Measurements from ENCODE around the gene CPA1.

Gene CPA1

GRCh38 chr7:130367836-130368746 lies 12.2 kb upstream of the CPA1 start:
- H3F3A ChIP-seq (ENCODE audit: insufficient read depth), result no peaks in the 10 kb centered on the region
- H4K20me1 ChIP-seq (ENCODE audit: low read depth, low read length), result no peaks in the 10 kb centered on the region
- no peak overlapping the region for H3K4me2 ChIP-seq (ENCODE audit: low read depth, low read length, poor library complexity, severe bottlenecking)
- TF ChIP-seq, protein P1, sequence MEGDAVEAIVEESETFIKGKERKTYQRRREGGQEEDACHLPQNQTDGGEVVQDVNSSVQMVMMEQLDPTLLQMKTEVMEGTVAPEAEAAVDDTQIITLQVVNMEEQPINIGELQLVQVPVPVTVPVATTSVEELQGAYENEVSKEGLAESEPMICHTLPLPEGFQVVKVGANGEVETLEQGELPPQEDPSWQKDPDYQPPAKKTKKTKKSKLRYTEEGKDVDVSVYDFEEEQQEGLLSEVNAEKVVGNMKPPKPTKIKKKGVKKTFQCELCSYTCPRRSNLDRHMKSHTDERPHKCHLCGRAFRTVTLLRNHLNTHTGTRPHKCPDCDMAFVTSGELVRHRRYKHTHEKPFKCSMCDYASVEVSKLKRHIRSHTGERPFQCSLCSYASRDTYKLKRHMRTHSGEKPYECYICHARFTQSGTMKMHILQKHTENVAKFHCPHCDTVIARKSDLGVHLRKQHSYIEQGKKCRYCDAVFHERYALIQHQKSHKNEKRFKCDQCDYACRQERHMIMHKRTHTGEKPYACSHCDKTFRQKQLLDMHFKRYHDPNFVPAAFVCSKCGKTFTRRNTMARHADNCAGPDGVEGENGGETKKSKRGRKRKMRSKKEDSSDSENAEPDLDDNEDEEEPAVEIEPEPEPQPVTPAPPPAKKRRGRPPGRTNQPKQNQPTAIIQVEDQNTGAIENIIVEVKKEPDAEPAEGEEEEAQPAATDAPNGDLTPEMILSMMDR (IDR thresholded peaks at IDR 0.05; ENCODE audit: insufficient read depth, low read length, poor library complexity, severe bottlenecking), result no peak
- no peak for TF ChIP-seq EZH2phosphoT487 (conservative IDR thresholded peaks at IDR 0.05; ENCODE audit: low read length)
- no peaks in the 10 kb centered on the region for H3K79me2 ChIP-seq (ENCODE audit: insufficient read depth, low read length)
- H3K9me3 ChIP-seq (ENCODE audit: insufficient read depth, low read length), result no peaks in the 10 kb centered on the region
- no peak overlapping the region for H2AFZ ChIP-seq (ENCODE audit: low read depth, low read length, severe bottlenecking)
- H3K4me3 ChIP-seq (ENCODE audit: insufficient read depth, low read length, poor library complexity, severe bottlenecking), result no peak overlapping the region
- H3K27me3 ChIP-seq (ENCODE audit: low read length), result no peaks in the 10 kb centered on the region
- H3K27ac ChIP-seq (ENCODE audit: low read depth, low read length), result no peak overlapping the region
- H3K36me3 ChIP-seq (ENCODE audit: low read length), result no peaks in the 10 kb centered on the region
- H3K9ac ChIP-seq (ENCODE audit: low read length), result no peak overlapping the region
- no peaks in the 10 kb centered on the region for H3K9me2 ChIP-seq (replicated peaks; ENCODE audit: insufficient read depth, low read length)

GRCh38 chr7:130369110-130369711 lies 11.1 kb upstream of the CPA1 start:
- no peaks in the 10 kb centered on the region for H3K9me3 ChIP-seq (ENCODE audit: insufficient read depth, low read length)
- TF ChIP-seq, protein P1 (IDR thresholded peaks at IDR 0.05; ENCODE audit: insufficient read depth, low read length, poor library complexity, severe bottlenecking), result no peak
- H3K36me3 ChIP-seq (ENCODE audit: low read length), result no peaks in the 10 kb centered on the region
- H2AFZ ChIP-seq (ENCODE audit: low read depth, low read length, severe bottlenecking), result no peak overlapping the region
- H3K27me3 ChIP-seq (ENCODE audit: low read length), result no peaks in the 10 kb centered on the region
- H4K20me1 ChIP-seq (ENCODE audit: low read depth, low read length), result no peaks in the 10 kb centered on the region
- no peaks in the 10 kb centered on the region for H3K79me2 ChIP-seq (ENCODE audit: insufficient read depth, low read length)
- H3F3A ChIP-seq (ENCODE audit: insufficient read depth), result no peaks in the 10 kb centered on the region
- H3K4me3 ChIP-seq (ENCODE audit: insufficient read depth, low read length, poor library complexity, severe bottlenecking), result no peak overlapping the region
- no peaks in the 10 kb centered on the region for H3K9me2 ChIP-seq (replicated peaks; ENCODE audit: insufficient read depth, low read length)
- no peak overlapping the region for H3K9ac ChIP-seq (ENCODE audit: low read length)
- H3K27ac ChIP-seq (ENCODE audit: low read depth, low read length), result no peak overlapping the region
- H3K4me2 ChIP-seq (ENCODE audit: low read depth, low read length, poor library complexity, severe bottlenecking), result no peak overlapping the region

- no peaks in the 10 kb centered on the region for H3K27me3 ChIP-seq (ENCODE audit: low read length)
- no peak for TF ChIP-seq EZH2phosphoT487 (conservative IDR thresholded peaks at IDR 0.05; ENCODE audit: low read length)
- TF ChIP-seq, protein P1 (IDR thresholded peaks at IDR 0.05; ENCODE audit: insufficient read depth, low read length, poor library complexity, severe bottlenecking), result no peak
- no peak overlapping the region for H2AFZ ChIP-seq (ENCODE audit: low read depth, low read length, severe bottlenecking)
- no peak overlapping the region for H3K4me3 ChIP-seq (ENCODE audit: insufficient read depth, low read length, poor library complexity, severe bottlenecking)
- H3K4me2 ChIP-seq (ENCODE audit: low read depth, low read length, poor library complexity, severe bottlenecking), result no peak overlapping the region
- H3K36me3 ChIP-seq (ENCODE audit: low read length), result no peaks in the 10 kb centered on the region
- H4K20me1 ChIP-seq (ENCODE audit: low read depth, low read length), result no peaks in the 10 kb centered on the region
- no peaks in the 10 kb centered on the region for H3K9me2 ChIP-seq (replicated peaks; ENCODE audit: insufficient read depth, low read length)
- H3K27ac ChIP-seq (ENCODE audit: low read depth, low read length), result no peak overlapping the region
- no peaks in the 10 kb centered on the region for H3K9me3 ChIP-seq (ENCODE audit: insufficient read depth, low read length)
- H3K9ac ChIP-seq (ENCODE audit: low read length), result no peak overlapping the region
- no peaks in the 10 kb centered on the region for H3K79me2 ChIP-seq (ENCODE audit: insufficient read depth, low read length)
- H3F3A ChIP-seq (ENCODE audit: insufficient read depth), result no peaks in the 10 kb centered on the region
Observed at GRCh38 chr7:130369831-130370550, 10.3 kb upstream of the CPA1 start.
